H9 (cell line): ENCODE measurements around the gene PDZD8. TPM values are rescaled to one million over a fixed set of nuclear protein-coding genes. Genes with fewer than 3 reads are reported as not detected.

Source experiments
- DNase-seq: peaks from one replicate; pipeline ENCODE4 v3.0.0-alpha.2; 2017
- H2AFZ ChIP-seq: one replicate; pipeline ENCODE4 v1.6.1; 2013; ENCODE audit warnings: mild to moderate bottlenecking, low read length, control low read depth, moderate library complexity
- H2AK5ac ChIP-seq: 2 replicates; pipeline ENCODE4 v1.6.1; 2013; ENCODE audit warnings: low read length, control low read depth, mixed read lengths; ENCODE audit not compliant: insufficient read length
- H2BK120ac ChIP-seq: one replicate; pipeline ENCODE4 v1.6.1; 2013; ENCODE audit warnings: low read depth, mild to moderate bottlenecking, low read length, control low read depth, inconsistent platforms; ENCODE audit not compliant: poor library complexity, severe bottlenecking
- H2BK12ac ChIP-seq: 2 replicates; pipeline ENCODE4 v1.6.1; 2013; ENCODE audit warnings: low read length, control low read depth, mixed read lengths, low read depth; ENCODE audit not compliant: insufficient read length
- H2BK15ac ChIP-seq: 2 replicates; pipeline ENCODE4 v1.6.1; 2013; ENCODE audit warnings: low read depth, low read length, control low read depth
- H2BK20ac ChIP-seq: one replicate; pipeline ENCODE4 v1.6.1; 2013; ENCODE audit warnings: low read depth, mild to moderate bottlenecking, low read length, control low read depth, inconsistent platforms; ENCODE audit not compliant: poor library complexity, severe bottlenecking
- H2BK5ac ChIP-seq: 2 replicates; pipeline ENCODE4 v1.6.1; 2013; ENCODE audit warnings: low read length, control low read depth, mixed read lengths; ENCODE audit not compliant: insufficient read length
- H3K14ac ChIP-seq: 2 replicates; pipeline ENCODE4 v1.6.1; 2013; ENCODE audit warnings: low read length, control low read depth; ENCODE audit not compliant: insufficient read depth
- H3K18ac ChIP-seq: 2 replicates; pipeline ENCODE4 v1.6.1; 2013; ENCODE audit warnings: low read depth, mild to moderate bottlenecking, mixed read lengths, low read length, control low read depth; ENCODE audit not compliant: insufficient read length
- H3K23ac ChIP-seq: 2 replicates; pipeline ENCODE4 v1.6.1; 2013; ENCODE audit warnings: low read length, control low read depth, mixed read lengths, low read depth; ENCODE audit not compliant: insufficient read length
- H3K23me2 ChIP-seq: 2 replicates; pipeline ENCODE4 v1.6.1; 2013; ENCODE audit warnings: low read depth, mild to moderate bottlenecking, mixed read lengths, low read length, control low read depth; ENCODE audit not compliant: insufficient read length, poor library complexity, severe bottlenecking
- H3K27ac ChIP-seq: 2 replicates; pipeline ENCODE4 v1.5.1; 2013; ENCODE audit warnings: low read length, control low read depth, mixed read lengths, low read depth; ENCODE audit not compliant: insufficient read length
- H3K27me3 ChIP-seq: 2 replicates; pipeline ENCODE4 v1.6.1; 2013; ENCODE audit warnings: low read length, control low read depth, inconsistent platforms; ENCODE audit not compliant: insufficient read depth
- H3K4ac ChIP-seq: 2 replicates; pipeline ENCODE4 v1.6.1; 2013; ENCODE audit warnings: low read depth, mild to moderate bottlenecking, control low read depth, inconsistent platforms, low read length, moderate library complexity
- H3K4me1 ChIP-seq: 2 replicates; pipeline ENCODE4 v1.6.1; 2013; ENCODE audit warnings: low read length, control low read depth, inconsistent platforms; ENCODE audit not compliant: insufficient read depth
- H3K4me2 ChIP-seq: 2 replicates; pipeline ENCODE4 v1.6.1; 2013; ENCODE audit warnings: low read length, control low read depth, mixed read lengths; ENCODE audit not compliant: insufficient read length, insufficient read depth
- H3K56ac ChIP-seq: 2 replicates; pipeline ENCODE4 v1.6.1; 2013; ENCODE audit warnings: low read depth, mild to moderate bottlenecking, mixed read lengths, low read length, control low read depth; ENCODE audit not compliant: insufficient read length
- H3K79me1 ChIP-seq: 2 replicates; pipeline ENCODE4 v1.6.1; 2013; ENCODE audit warnings: low read depth, mild to moderate bottlenecking, moderate library complexity, low read length, control low read depth, inconsistent platforms; ENCODE audit not compliant: insufficient read depth, poor library complexity, severe bottlenecking
- H3K79me2 ChIP-seq: 2 replicates; pipeline ENCODE4 v1.6.1; 2013; ENCODE audit warnings: low read length, control low read depth, inconsistent platforms; ENCODE audit not compliant: insufficient read depth
- H3K9ac ChIP-seq: 2 replicates; pipeline ENCODE4 v1.6.1; 2013; ENCODE audit warnings: low read length, control low read depth, mixed read lengths; ENCODE audit not compliant: insufficient read length; ENCODE audit errors: extremely low read depth
- H3K9me3 ChIP-seq: one replicate; pipeline ENCODE4 v1.6.1; 2013; ENCODE audit warnings: low read depth, low read length, inconsistent platforms; ENCODE audit not compliant: control insufficient read depth
- H3T11ph ChIP-seq: one replicate; pipeline ENCODE4 v1.6.1; 2013; ENCODE audit warnings: mild to moderate bottlenecking, low read length, control low read depth, inconsistent platforms
- H4K20me1 ChIP-seq: one replicate; pipeline ENCODE4 v1.6.1; 2013; ENCODE audit not compliant: control insufficient read depth, insufficient read length, insufficient read depth
- H4K5ac ChIP-seq: 2 replicates; pipeline ENCODE4 v1.6.1; 2013; ENCODE audit warnings: low read depth, mild to moderate bottlenecking, mixed read lengths, low read length, control low read depth; ENCODE audit not compliant: insufficient read length
- H4K8ac ChIP-seq: replicated peaks from 2 replicates; pipeline ENCODE4 v1.6.1; 2013; ENCODE audit warnings: low read length, control low read depth, mixed read lengths, low read depth; ENCODE audit not compliant: insufficient read length
- H4K91ac ChIP-seq: 2 replicates; pipeline ENCODE4 v1.6.1; 2013; ENCODE audit warnings: low read depth, mild to moderate bottlenecking, moderate library complexity, mixed read lengths, low read length, control low read depth; ENCODE audit not compliant: insufficient read length
- H3K27ac Mint-ChIP-seq, 3 experiments: 2 replicates in 2 of 3; 3 replicates in 1 of 3; pipeline ENCODE4 v1.8.0; 2020 to 2021; ENCODE audit warnings: mixed read lengths in 3 of 3, mild to moderate bottlenecking in 1 of 3, moderate library complexity in 1 of 3
- H3K27me3 Mint-ChIP-seq: 2 replicates; pipeline ENCODE4 v1.8.0; 2021; ENCODE audit warnings: low read depth, mild to moderate bottlenecking, moderate library complexity, mixed read lengths
- H3K36me3 Mint-ChIP-seq, 3 experiments: 2 replicates in 2 of 3; 3 replicates in 1 of 3; pipeline ENCODE4 v1.8.0; 2020 to 2021; ENCODE audit warnings: low read depth in 3 of 3, mixed read lengths in 3 of 3; ENCODE audit not compliant: insufficient read depth in 1 of 3
- H3K4me1 Mint-ChIP-seq, 2 experiments: 2 replicates each; pipeline ENCODE4 v1.8.0; 2020; ENCODE audit warnings: mixed read lengths in 2 of 2
- H3K4me3 Mint-ChIP-seq, 2 experiments: 2 replicates in 1 of 2; 3 replicates in 1 of 2; pipeline ENCODE4 v1.8.0; 2020 to 2021; ENCODE audit warnings: mild to moderate bottlenecking in 2 of 2, mixed read lengths in 2 of 2, moderate library complexity in 1 of 2
- H3K9me3 Mint-ChIP-seq, 2 experiments: 2 replicates in 1 of 2; 3 replicates in 1 of 2; pipeline ENCODE4 v1.8.0; 2020; ENCODE audit warnings: mild to moderate bottlenecking in 2 of 2, mixed read lengths in 2 of 2, moderate library complexity in 1 of 2
- CTCF ChIP-seq: fragments of 200-600 bp; sonication (generic); conservative IDR thresholded peaks from 3 replicates; pipeline ENCODE4 v1.8.0; 2021; ENCODE audit warnings: antibody characterized with exemption, mild to moderate bottlenecking
- WGBS: extraction: QIAGEN DNeasy Blood & Tissue Kit; methylation state at CpG from one replicate; pipeline ENCODE4 v1.1.7; 2013; ENCODE audit warnings: missing lambda C conversion rate, low lambda C conversion rate, mixed read lengths; ENCODE audit not compliant: insufficient read length; ENCODE audit errors: extremely low coverage; 5-methylcytosine and 5-hydroxymethylcytosine counted together
- total RNA-seq: library from RNA; stranded (reverse); gene quantifications from 2 replicates; pipeline ENCODE4 v1.2.1, GENCODE V29; 2021

Gene PDZD8
- total RNA-seq, 1 experiment from 2014 or later = 38.2 TPM

- Histone ChIP-seq H3K14ac (no peak overlapping the region), H3K9me3 (no peaks in the 10 kb centered on the region), H2BK120ac (no peak overlapping the region), H2BK15ac (no peak overlapping the region), H3K23ac (no peak overlapping the region), H3K27me3 (no peaks in the 10 kb centered on the region), H3K4ac (no peak overlapping the region), H3K18ac (no peak overlapping the region), H3K4me1 (no peaks in the 10 kb centered on the region), H4K20me1 (no peaks in the 10 kb centered on the region), H2BK12ac (no peak overlapping the region), H2BK5ac (no peak overlapping the region), H3K79me1 (no peaks in the 10 kb centered on the region), H3T11ph (no peak overlapping the region), H3K79me2 (no peaks in the 10 kb centered on the region), H2AFZ (no peak overlapping the region), H3K23me2 (no peaks in the 10 kb centered on the region), H2BK20ac (no peak overlapping the region), H3K56ac (no peak overlapping the region), H2AK5ac (no peak overlapping the region), H3K27ac (no peak overlapping the region), H4K8ac (no peak overlapping the region), H3K4me2 (no peak overlapping the region), H4K91ac (no peak overlapping the region), H4K5ac (no peak overlapping the region), H3K9ac (no peak overlapping the region)
- H3K9me3 Mint-ChIP-seq = no peaks in the 10 kb centered on the region
- peaks cover 0 to 6% of the 10 kb centered on the region in 2 experiments; a peak in 2 of 4 replicates for H3K4me1 Mint-ChIP-seq
- H3K27ac Mint-ChIP-seq = no peak overlapping the region
- no peak overlapping the region for H3K4me3 Mint-ChIP-seq
- H3K36me3 Mint-ChIP-seq = no peaks in the 10 kb centered on the region
- peaks cover under 1% of the 10 kb centered on the region; the same call in 1 of the 2 replicates for H3K27me3 Mint-ChIP-seq
- WGBS = no CpG with 5 or more reads among the region's 6 CpGs
- no peak for TF ChIP-seq CTCF
- DNase-seq = no peak
These were observed 24.3 kb upstream of the PDZD8 start for GRCh38 chr10:117399341-117400196.
